ENCODE data around the gene ADO.

GRCh38 chr10:62788861-62789467 lies 15.6 kb upstream of the ADO start:
- TF ChIP-seq POLR2A (IDR thresholded peaks at IDR 0.05) (no peak), CTCF (IDR thresholded peaks at IDR 0.05) (no peak)
